GM23338 (cell line): ENCODE results near the gene GIGYF1. TPM values are rescaled to one million over a fixed set of nuclear protein-coding genes. Genes with fewer than 3 reads are reported as not detected.

Experiments used
- ATAC-seq: fragments of 200-7000 bp; cut with Tn5 transposase; 3 replicates; pipeline ENCODE4 v1.9.1; 2020
- DNase-seq: peaks from one replicate; pipeline ENCODE4 v3.0.0-alpha.2; 2015; ENCODE audit warnings: low spot score
- H2AFZ ChIP-seq: fragments of 200-600 bp; sonication (generic); 2 replicates; pipeline ENCODE4 v1.8.0; 2016; ENCODE audit warnings: antibody characterized with exemption, mild to moderate bottlenecking, moderate library complexity
- H3F3A ChIP-seq: fragments of 200-600 bp; sonication (generic); replicated peaks from 2 replicates; pipeline ENCODE4 v1.8.0; 2017; ENCODE audit warnings: antibody characterized with exemption, mixed run types, low read depth
- H3K27ac ChIP-seq: fragments of 200-600 bp; sonication (generic); 2 replicates; pipeline ENCODE4 v1.6.1; 2016; ENCODE audit warnings: low read depth
- H3K27me3 ChIP-seq: fragments of 200-600 bp; sonication (generic); 2 replicates; pipeline ENCODE4 v1.8.0; 2016; ENCODE audit warnings: mild to moderate bottlenecking, mixed run types, moderate library complexity; ENCODE audit not compliant: insufficient read depth
- H3K36me3 ChIP-seq: fragments of 200-600 bp; sonication (generic); 2 replicates; pipeline ENCODE4 v1.8.0; 2016; ENCODE audit warnings: mild to moderate bottlenecking; ENCODE audit not compliant: insufficient read depth
- H3K4me1 ChIP-seq: fragments of 200-600 bp; sonication (generic); 2 replicates; pipeline ENCODE4 v1.8.0; 2016; ENCODE audit warnings: mild to moderate bottlenecking, moderate library complexity; ENCODE audit not compliant: insufficient read depth
- H3K4me2 ChIP-seq: fragments of 200-600 bp; sonication (generic); 2 replicates; pipeline ENCODE4 v1.7.1; 2017; ENCODE audit warnings: mixed run types
- H3K4me3 ChIP-seq: fragments of 200-600 bp; sonication (generic); 2 replicates; pipeline ENCODE4 v1.6.1; 2016; ENCODE audit warnings: mixed run types
- H3K79me2 ChIP-seq: fragments of 200-600 bp; sonication (generic); replicated peaks from 2 replicates; pipeline ENCODE4 v1.8.0; 2017; ENCODE audit warnings: mild to moderate bottlenecking; ENCODE audit not compliant: insufficient read depth
- H3K9me2 ChIP-seq: fragments of 200-600 bp; sonication (generic); 2 replicates; pipeline ENCODE4 v1.8.0; 2017; ENCODE audit not compliant: insufficient read depth
- H4K20me1 ChIP-seq: fragments of 200-600 bp; sonication (generic); replicated peaks from 2 replicates; pipeline ENCODE4 v1.8.0; 2017; ENCODE audit warnings: mild to moderate bottlenecking; ENCODE audit not compliant: insufficient read depth
- H3K27ac Mint-ChIP-seq: 2 replicates; pipeline ENCODE4 v1.8.0; 2020; ENCODE audit warnings: inconsistent platforms, mild to moderate bottlenecking, moderate library complexity, mixed read lengths
- H3K27me3 Mint-ChIP-seq: 3 replicates; pipeline ENCODE4 v1.8.0; 2022; ENCODE audit warnings: low read depth, mild to moderate bottlenecking, moderate library complexity, mixed read lengths, inconsistent platforms; ENCODE audit not compliant: insufficient read depth, poor library complexity
- H3K36me3 Mint-ChIP-seq: 3 replicates; pipeline ENCODE4 v1.8.0; 2021; ENCODE audit warnings: low read depth, mild to moderate bottlenecking, inconsistent platforms, moderate library complexity, mixed read lengths
- H3K4me1 Mint-ChIP-seq: 3 replicates; pipeline ENCODE4 v1.8.0; 2020; ENCODE audit warnings: mild to moderate bottlenecking, inconsistent platforms, mixed read lengths
- H3K4me3 Mint-ChIP-seq: 3 replicates; pipeline ENCODE4 v1.8.0; 2021; ENCODE audit warnings: moderate library complexity, mild to moderate bottlenecking, inconsistent platforms, mixed read lengths
- H3K9me3 Mint-ChIP-seq: 3 replicates; pipeline ENCODE4 v1.8.0; 2020; ENCODE audit warnings: moderate library complexity, mild to moderate bottlenecking, inconsistent platforms, mixed read lengths
- CREB1 ChIP-seq: fragments of 250-450 bp; sonication (Bioruptor Pico); IDR thresholded peaks from 2 replicates; pipeline ENCODE4 v1.5.0; 2020; ENCODE audit warnings: low read depth, mild to moderate bottlenecking, moderate library complexity
- CTCF ChIP-seq, 2 experiments: fragments of 200-600 bp in 1 of 2; sonication (generic) in 1 of 2; conservative IDR thresholded peaks; 2 replicates each; pipeline versions ENCODE4 v1.5.1 to v1.6.1; 2016 to 2017; ENCODE audit warnings: antibody characterized with exemption in 2 of 2, low read depth in 2 of 2, mild to moderate bottlenecking in 2 of 2, moderate library complexity in 1 of 2
- ETS1 ChIP-seq: IDR thresholded peaks from 2 replicates; pipeline ENCODE4 v1.6.1; 2016; ENCODE audit warnings: antibody characterized with exemption
- EZH2 ChIP-seq: fragments of 200-600 bp; sonication (generic); IDR thresholded peaks from one replicate; pipeline ENCODE4 v1.8.0; 2017; ENCODE audit warnings: antibody characterized with exemption, mild to moderate bottlenecking, low read depth; ENCODE audit not compliant: unreplicated experiment
- EZH2phosphoT487 ChIP-seq: fragments of 200-600 bp; sonication (generic); IDR thresholded peaks from one replicate; pipeline ENCODE4 v1.8.1; 2018; ENCODE audit warnings: antibody characterized with exemption; ENCODE audit not compliant: unreplicated experiment
- JUNB ChIP-seq: IDR thresholded peaks from one replicate; pipeline ENCODE4 v1.6.1; 2016; ENCODE audit warnings: antibody characterized with exemption; ENCODE audit not compliant: unreplicated experiment
- NANOG ChIP-seq: IDR thresholded peaks from 2 replicates; pipeline ENCODE4 v1.6.1; 2016; ENCODE audit warnings: antibody characterized with exemption, borderline replicate concordance
- POLR2AphosphoS5 ChIP-seq: IDR thresholded peaks from 2 replicates; pipeline ENCODE4 v1.6.1; 2016; ENCODE audit warnings: antibody characterized with exemption, low read depth
- REST ChIP-seq: IDR thresholded peaks from one replicate; pipeline ENCODE4 v1.6.1; 2018; ENCODE audit warnings: antibody characterized with exemption; ENCODE audit not compliant: unreplicated experiment
- STAT1 ChIP-seq: IDR thresholded peaks from one replicate; pipeline ENCODE4 v1.6.1; 2016; ENCODE audit warnings: antibody characterized with exemption; ENCODE audit not compliant: unreplicated experiment
- ZNF114 ChIP-seq: fragments of 250-450 bp; sonication (Bioruptor Pico); IDR thresholded peaks from 2 replicates; pipeline ENCODE4 v1.5.0; 2020; ENCODE audit warnings: mild to moderate bottlenecking, moderate library complexity
- ZNF331 ChIP-seq: fragments of 250-450 bp; sonication (Bioruptor Pico); IDR thresholded peaks from 2 replicates; pipeline ENCODE4 v1.5.0; 2020; ENCODE audit warnings: low read depth, mild to moderate bottlenecking, moderate library complexity
- polyA plus RNA-seq: library from polyadenylated mRNA; unstranded; fragments of >200 nt; fragmentation: Nextera tagmentation; extraction: Ambion mirVana; gene quantifications from 2 replicates; pipeline ENCODE4 v1.2.1, GENCODE V29; 2016
- total RNA-seq: library from RNA; depleted of rRNA; stranded (reverse); fragments of >200 nt; shearing (Covaris generic); gene quantifications from 2 replicates; pipeline ENCODE4 v1.2.3, GENCODE V29; 2014

GIGYF1 gene
- total and polyA plus RNA-seq, 2 experiments from 2014 or later: 40.4 to 69.8 TPM

- Histone ChIP-seq H3K4me3 (peak overlapping the region; percentile 74), H2AFZ (peak overlapping the region; percentile 93), H3K79me2 (no peaks in the 10 kb centered on the region), H3K9me2 (no peaks in the 10 kb centered on the region), H3K27me3 (peaks cover 38% of the 10 kb centered on the region), H3K27ac (no peak overlapping the region), H4K20me1 (no peaks in the 10 kb centered on the region), H3K4me2 (peak overlapping the region; percentile 88), H3F3A (peaks cover 6% of the 10 kb centered on the region; the same call in 1 of the 2 replicates), H3K36me3 (no peaks in the 10 kb centered on the region), H3K4me1 (peaks cover 9% of the 10 kb centered on the region; the same call in 1 of the 2 replicates)
- Mint-ChIP-seq H3K27me3 (peaks cover 42% of the 10 kb centered on the region), H3K4me3 (peak overlapping the region; percentile 70), H3K36me3 (no peaks in the 10 kb centered on the region), H3K27ac (no peak overlapping the region), H3K9me3 (peaks cover 2% of the 10 kb centered on the region; the same call in 2 of the 3 replicates), H3K4me1 (peaks cover 7% of the 10 kb centered on the region)
- TF ChIP-seq JUNB (no peak), STAT1 (no peak), CTCF (conservative IDR thresholded peaks at IDR 0.05; ENCODE audit: low read depth in 2 of 2) (no peak), EZH2phosphoT487 (no peak), ZNF114 (no peak), ETS1 (no peak)
- ATAC-seq (peak; percentile 65), DNase-seq (peak; percentile 55)
Observed at GRCh38 chr7:100720671-100721504, 26.8 kb upstream of the GIGYF1 start.

- Mint-ChIP-seq H3K27me3 (peaks cover 42% of the 10 kb centered on the region), H3K9me3 (peaks cover 2% of the 10 kb centered on the region; the same call in 2 of the 3 replicates), H3K4me1 (peaks cover 7% of the 10 kb centered on the region), H3K36me3 (no peaks in the 10 kb centered on the region), H3K27ac (no peak within 1 kb of the TSS), H3K4me3 (peak within 1 kb of the TSS; percentile 70)
- no peaks in the 10 kb centered on the region for H3K79me2 ChIP-seq
- peaks cover 38% of the 10 kb centered on the region for H3K27me3 ChIP-seq
- H3K4me3 ChIP-seq: peak within 1 kb of the TSS; percentile 74
- DNase-seq (peak; percentile 33), ATAC-seq (peak; percentile 37)
- H2AFZ ChIP-seq: peak within 1 kb of the TSS; percentile 93
- H3K9me2 ChIP-seq: no peaks in the 10 kb centered on the region
- peaks cover 6% of the 10 kb centered on the region; the same call in 1 of the 2 replicates for H3F3A ChIP-seq
- H3K27ac ChIP-seq: no peak within 1 kb of the TSS
- no peaks in the 10 kb centered on the region for H4K20me1 ChIP-seq
- H3K36me3 ChIP-seq: no peaks in the 10 kb centered on the region
- peaks cover 9% of the 10 kb centered on the region; the same call in 1 of the 2 replicates for H3K4me1 ChIP-seq
- peak within 1 kb of the TSS; percentile 88 for H3K4me2 ChIP-seq
- TF ChIP-seq REST (no peak), NANOG (no peak), JUNB (no peak), EZH2 (no peak), ZNF331 (CRISPR knock-in tag) (no peak), EZH2phosphoT487 (no peak), STAT1 (no peak), POLR2AphosphoS5 (no peak), ETS1 (no peak), CREB1 (CRISPR knock-in tag) (no peak), CTCF (conservative IDR thresholded peaks at IDR 0.05; ENCODE audit: low read depth in 2 of 2) (no peak), ZNF114 (no peak)
Observed at GRCh38 chr7:100720279-100720670, 26.2 kb upstream of the GIGYF1 start, which contains the start of gene EPO. Gene EPO (plus strand): TSS chr7:100720468. CDS start chr7:100720981, 513 bp downstream.
